GM23248 (cell line): ENCODE data around the gene SPATS1. TPM values are rescaled to one million over a fixed set of nuclear protein-coding genes. Genes with fewer than 3 reads are reported as not detected.

Experiments used
- DNase-seq: peaks from one replicate; pipeline ENCODE4 v3.0.0-alpha.2; 2015
- H2AFZ ChIP-seq: fragments of 200-600 bp; sonication (generic); 2 replicates; pipeline ENCODE4 v1.6.1; 2016; ENCODE audit warnings: antibody characterized with exemption
- H3F3A ChIP-seq: fragments of 200-600 bp; sonication (generic); 2 replicates; pipeline ENCODE4 v1.6.1; 2016; ENCODE audit warnings: mild to moderate bottlenecking, antibody characterized with exemption, mixed run types; ENCODE audit not compliant: insufficient read depth
- H3K27ac ChIP-seq: fragments of 200-600 bp; sonication (generic); 2 replicates; pipeline ENCODE4 v1.5.1; 2016; ENCODE audit warnings: mild to moderate bottlenecking
- H3K27me3 ChIP-seq: fragments of 200-600 bp; sonication (generic); replicated peaks from 2 replicates; pipeline ENCODE4 v1.6.1; 2016; ENCODE audit warnings: mild to moderate bottlenecking; ENCODE audit not compliant: insufficient read depth
- H3K36me3 ChIP-seq: fragments of 200-600 bp; sonication (generic); 2 replicates; pipeline ENCODE4 v1.6.1; 2016; ENCODE audit warnings: low read depth, mild to moderate bottlenecking
- H3K4me1 ChIP-seq: fragments of 200-600 bp; sonication (generic); 2 replicates; pipeline ENCODE4 v1.6.1; 2016; ENCODE audit warnings: mild to moderate bottlenecking; ENCODE audit not compliant: insufficient read depth
- H3K4me2 ChIP-seq: fragments of 200-600 bp; sonication (generic); one replicate; pipeline ENCODE4 v1.6.1; 2016; ENCODE audit warnings: mild to moderate bottlenecking; ENCODE audit not compliant: unreplicated experiment
- H3K4me3 ChIP-seq: fragments of 200-600 bp; sonication (generic); 2 replicates; pipeline ENCODE4 v1.5.1; 2016; ENCODE audit warnings: mild to moderate bottlenecking
- H3K79me2 ChIP-seq: fragments of 200-600 bp; sonication (generic); 2 replicates; pipeline ENCODE4 v1.6.1; 2016; ENCODE audit warnings: mild to moderate bottlenecking; ENCODE audit not compliant: insufficient read depth
- H3K9ac ChIP-seq: fragments of 200-600 bp; sonication (generic); 2 replicates; pipeline ENCODE4 v1.6.1; 2016; ENCODE audit warnings: mild to moderate bottlenecking
- H3K9me2 ChIP-seq: fragments of 200-600 bp; sonication (generic); 2 replicates; pipeline ENCODE4 v1.6.1; 2016; ENCODE audit warnings: mixed run types, mild to moderate bottlenecking, moderate library complexity; ENCODE audit not compliant: insufficient read depth
- H3K9me3 ChIP-seq: fragments of 200-600 bp; sonication (generic); one replicate; pipeline ENCODE4 v1.6.1; 2017; ENCODE audit warnings: low read depth
- H4K20me1 ChIP-seq: fragments of 200-600 bp; sonication (generic); 2 replicates; pipeline ENCODE4 v1.6.0; 2016; ENCODE audit not compliant: insufficient read depth
- EZH2 ChIP-seq: fragments of 200-600 bp; sonication (generic); IDR thresholded peaks from 2 replicates; pipeline ENCODE4 v1.6.1; 2018; ENCODE audit warnings: antibody characterized with exemption, mild to moderate bottlenecking; ENCODE audit not compliant: insufficient read depth, poor library complexity, severe bottlenecking
- EZH2phosphoT487 ChIP-seq: fragments of 200-600 bp; sonication (generic); IDR thresholded peaks from 2 replicates; pipeline ENCODE4 v1.6.1; 2018; ENCODE audit warnings: antibody characterized with exemption, moderate library complexity, mild to moderate bottlenecking, low read depth; ENCODE audit not compliant: insufficient read depth
- WGBS, 2 experiments: methylation state at CpG; one replicate each; pipeline ENCODE4 v1.1.6; 2015 to 2017; ENCODE audit warnings: low lambda C conversion rate in 2 of 2, low coverage in 1 of 2; ENCODE audit errors: missing lambda C conversion rate in 2 of 2; 5-methylcytosine and 5-hydroxymethylcytosine counted together
- in situ Hi-C: fragments of 300-500 bp; cut with MboI; formaldehyde crosslinking; loops from 2 replicates; pipeline ENCODE4 v1.15.0; 2020
- polyA plus RNA-seq: library from polyadenylated mRNA; unstranded; fragments of >200 nt; fragmentation: Nextera tagmentation; extraction: Ambion mirVana; gene quantifications from 2 replicates; pipeline ENCODE4 v1.2.1, GENCODE V29; 2016
- total RNA-seq: library from RNA; depleted of rRNA; stranded (reverse); fragments of >200 nt; shearing (Covaris generic); gene quantifications from 2 replicates; pipeline ENCODE4 v1.2.3, GENCODE V29; 2014

SPATS1 gene
- total and polyA plus RNA-seq, 2 experiments from 2014 or later: not detected

GRCh38 chr6:44352259-44352658 is 9.8 kb downstream of the SPATS1 start:
- in situ Hi-C loops: no loop called here
- Histone ChIP-seq H4K20me1 (no peaks in the 10 kb centered on the region), H3F3A (0 out of 2 replicates have a peak, but pooled peaks cover 4% of the 10 kb centered on the region), H3K36me3 (no peaks in the 10 kb centered on the region), H3K79me2 (no peaks in the 10 kb centered on the region), H3K4me3 (no peak overlapping the region), H3K27me3 (no peaks in the 10 kb centered on the region; the same call in 1 of the 2 replicates), H3K9me2 (no peaks in the 10 kb centered on the region), H3K27ac (no peak overlapping the region), H3K4me1 (no peaks in the 10 kb centered on the region), H3K9ac (no peak overlapping the region), H3K9me3 (no peaks in the 10 kb centered on the region), H2AFZ (no peak overlapping the region), H3K4me2 (no peak overlapping the region)
- DNase-seq: no peak
- TF ChIP-seq EZH2 (no peak), EZH2phosphoT487 (no peak)
- WGBS, 2 experiments: 78 to 84% methylated on average over 4 of the region's 4 CpGs

DNA sequence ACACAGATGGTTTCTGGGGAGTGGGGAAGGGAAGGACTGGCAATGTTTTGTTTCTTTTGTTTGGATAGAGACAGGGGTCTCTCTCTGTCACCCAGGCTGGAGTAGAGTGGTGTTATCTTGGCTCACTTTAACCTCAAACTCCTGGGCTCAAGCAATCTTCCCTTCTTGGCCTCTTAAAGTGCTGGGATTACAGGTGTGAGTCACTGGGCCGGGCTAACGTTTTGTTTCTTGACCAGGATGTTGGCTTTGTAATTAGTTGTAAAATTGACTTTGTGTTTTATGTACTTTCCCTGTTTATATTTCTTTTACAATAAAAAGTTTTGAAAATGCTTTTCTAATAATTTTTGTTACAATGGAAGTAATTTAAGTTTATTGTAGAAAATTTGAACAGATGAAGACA is 10.9 kb downstream of the SPATS1 start:
- Histone ChIP-seq H3F3A (0 out of 2 replicates have a peak, but pooled peaks cover 4% of the 10 kb centered on the region), H3K79me2 (no peaks in the 10 kb centered on the region), H3K36me3 (no peaks in the 10 kb centered on the region), H2AFZ (no peak overlapping the region), H3K9me2 (no peaks in the 10 kb centered on the region), H3K4me2 (no peak overlapping the region), H3K9ac (no peak overlapping the region), H4K20me1 (no peaks in the 10 kb centered on the region), H3K27me3 (no peaks in the 10 kb centered on the region; the same call in 1 of the 2 replicates), H3K27ac (no peak overlapping the region), H3K9me3 (no peaks in the 10 kb centered on the region), H3K4me1 (no peaks in the 10 kb centered on the region), H3K4me3 (no peak overlapping the region)
- DNase-seq: no peak
- TF ChIP-seq EZH2: no peak
- no peak for TF ChIP-seq EZH2phosphoT487
- in situ Hi-C loops: no loop called here
- WGBS, 2 experiments: 48 to 57% methylated on average over 2 of the region's 2 CpGs

- Histone ChIP-seq H3K4me1 (no peaks in the 10 kb centered on the region), H3K79me2 (no peaks in the 10 kb centered on the region), H3K36me3 (no peaks in the 10 kb centered on the region), H3K9ac (no peak overlapping the region), H3F3A (0 out of 2 replicates have a peak, but pooled peaks cover 4% of the 10 kb centered on the region), H3K9me2 (no peaks in the 10 kb centered on the region), H4K20me1 (no peaks in the 10 kb centered on the region), H3K4me2 (no peak overlapping the region), H3K9me3 (no peaks in the 10 kb centered on the region), H3K27me3 (no peaks in the 10 kb centered on the region; the same call in none of the 2 replicates), H3K4me3 (no peak overlapping the region), H3K27ac (no peak overlapping the region), H2AFZ (no peak overlapping the region)
- in situ Hi-C loops: no loop called here
- DNase-seq: no peak
- TF ChIP-seq EZH2: no peak
- no peak for TF ChIP-seq EZH2phosphoT487
- 40 to 50% methylated on average over 4 of the region's 4 CpGs for WGBS, 2 experiments
Measured at GRCh38 chr6:44355640-44356039, 13.2 kb downstream of the SPATS1 start.

DNA sequence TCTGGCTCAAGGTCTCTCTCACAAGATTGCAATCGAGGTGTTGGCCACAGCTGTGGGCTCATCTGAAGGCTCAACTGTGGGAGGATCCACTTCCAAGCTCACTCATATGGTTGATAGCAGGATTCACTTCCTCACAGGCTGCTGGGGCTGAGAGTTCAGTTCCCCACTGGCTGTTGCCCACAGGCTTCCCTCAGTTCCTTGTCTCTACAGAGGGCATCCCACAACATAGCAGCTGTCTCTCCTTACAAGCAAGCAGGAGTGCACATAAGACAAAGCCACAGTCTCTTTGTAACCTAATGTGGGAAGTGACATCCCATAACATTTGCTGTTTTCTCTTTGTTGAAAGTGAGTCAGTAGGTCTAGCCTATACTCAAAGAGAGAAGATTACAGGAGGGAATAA is 14.0 kb downstream of the SPATS1 start:
- Histone ChIP-seq H3K27ac (no peak overlapping the region), H3K4me2 (no peak overlapping the region), H3K36me3 (no peaks in the 10 kb centered on the region), H3K27me3 (peaks cover 6% of the 10 kb centered on the region), H3K4me1 (no peaks in the 10 kb centered on the region), H2AFZ (no peak overlapping the region), H3K9me2 (no peaks in the 10 kb centered on the region), H4K20me1 (no peaks in the 10 kb centered on the region), H3K9ac (no peak overlapping the region), H3F3A (0 out of 2 replicates have a peak, but pooled peaks cover 2% of the 10 kb centered on the region), H3K9me3 (no peaks in the 10 kb centered on the region), H3K4me3 (no peak overlapping the region), H3K79me2 (no peaks in the 10 kb centered on the region)
- 24 to 25% methylated on average over 1 of the region's 1 CpG for WGBS, 2 experiments
- in situ Hi-C loops: no loop called here
- no peak for DNase-seq
- TF ChIP-seq EZH2 (no peak), EZH2phosphoT487 (no peak)

- no peak for TF ChIP-seq EZH2phosphoT487
- TF ChIP-seq EZH2: no peak
- H3K4me1 ChIP-seq: no peaks in the 10 kb centered on the region
- no peaks in the 10 kb centered on the region for H3K9me3 ChIP-seq
- H3K4me3 ChIP-seq: no peak overlapping the region
- H3K79me2 ChIP-seq: no peaks in the 10 kb centered on the region
- DNase-seq: no peak
- H2AFZ ChIP-seq: no peak overlapping the region
- H4K20me1 ChIP-seq: no peaks in the 10 kb centered on the region
- H3K4me2 ChIP-seq: no peak overlapping the region
- H3F3A ChIP-seq: no peaks in the 10 kb centered on the region
- no peak overlapping the region for H3K27ac ChIP-seq
- peaks cover 13% of the 10 kb centered on the region for H3K27me3 ChIP-seq
- in situ Hi-C loops: no loop called here
- no peaks in the 10 kb centered on the region for H3K36me3 ChIP-seq
- H3K9me2 ChIP-seq: no peaks in the 10 kb centered on the region
- 27 to 35% methylated on average over 3 of the region's 3 CpGs for WGBS, 2 experiments
- no peak overlapping the region for H3K9ac ChIP-seq
Measured at GRCh38 chr6:44359973-44360372, 17.5 kb downstream of the SPATS1 start.
